Activated B cell treated with CpG ODN at 0.5 μM for 24 hours (primary cell): ENCODE data around the gene ADAM19. TPM values are rescaled to one million over a fixed set of nuclear protein-coding genes. Genes with fewer than 3 reads are reported as not detected.

ENCODE experiments used
- ATAC-seq: fragments of 200-7000 bp; cut with Tn5 transposase; one replicate; pipeline ENCODE4 v1.10.0; 2021; ENCODE audit warnings: low read depth, mild to moderate bottlenecking, moderate library complexity
- CTCF ChIA-PET: fragments of 350-600 bp; sonication (Branson Sonifier 250); formaldehyde crosslinking; loops from one replicate; lab custom pipeline; 2021; ENCODE audit warnings: antibody characterized with exemption; lab: Charles Lee
- POLR2A ChIA-PET: fragments of 350-600 bp; sonication (Branson Sonifier 250); formaldehyde crosslinking; loops from one replicate; lab custom pipeline; 2021; ENCODE audit warnings: antibody characterized with exemption; lab: Charles Lee
- DNase-seq: peaks from one replicate; pipeline ENCODE4 v3.0.0; 2022
- H3K27ac Mint-ChIP-seq: one replicate; pipeline ENCODE4 v1.8.0; 2020; ENCODE audit warnings: mixed read lengths
- H3K27me3 Mint-ChIP-seq: one replicate; pipeline ENCODE4 v1.8.0; 2021; ENCODE audit warnings: mixed read lengths
- H3K36me3 Mint-ChIP-seq: one replicate; pipeline ENCODE4 v1.8.0; 2021; ENCODE audit warnings: low read depth, mixed read lengths
- H3K4me1 Mint-ChIP-seq: one replicate; pipeline ENCODE4 v1.8.0; 2021; ENCODE audit warnings: mixed read lengths
- H3K4me3 Mint-ChIP-seq: one replicate; pipeline ENCODE4 v1.8.0; 2020; ENCODE audit warnings: mild to moderate bottlenecking, mixed read lengths
- H3K9me3 Mint-ChIP-seq: one replicate; pipeline ENCODE4 v1.8.0; 2020; ENCODE audit warnings: mixed read lengths
- intact Hi-C: fragments of 100-400 bp; cut with micrococcal nuclease; formaldehyde crosslinking; loops from one replicate; pipeline ENCODE4 v1.15.1; 2024
- total RNA-seq: library from RNA; stranded (reverse); gene quantifications from 2 replicates; pipeline ENCODE4 v1.2.3, GENCODE V29; 2022
- TF ChIP-seq, protein P1 (sequence below): fragments of 200-600 bp; IDR thresholded peaks from one replicate; pipeline ENCODE4 v1.8.0; 2022; ENCODE audit warnings: antibody characterized with exemption, mild to moderate bottlenecking

Gene ADAM19
- total RNA-seq, 1 donor from 2014 or later, result 136 TPM

DNA sequence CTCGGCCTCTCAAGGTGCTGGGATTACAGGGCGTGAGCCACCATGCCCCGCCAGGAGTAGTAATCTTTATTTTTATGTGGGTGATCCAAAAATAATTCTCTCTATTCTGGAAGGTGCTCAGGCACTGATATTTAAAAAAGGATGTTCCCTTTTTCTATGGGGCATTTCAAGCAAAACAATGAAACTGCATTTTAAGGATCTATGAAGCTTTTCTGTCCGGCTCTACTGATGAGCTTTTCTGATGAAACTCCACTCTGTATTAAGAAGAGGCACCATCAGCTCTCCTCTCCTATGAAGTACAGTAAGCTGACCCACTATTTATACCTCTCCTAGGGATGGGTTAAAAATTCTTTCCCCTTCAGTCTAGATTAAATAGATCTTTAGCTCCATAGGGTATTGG, 7.4 kb downstream of the ADAM19 start:
- no peaks in the 10 kb centered on the region for H3K27me3 Mint-ChIP-seq
- peak overlapping the region; percentile 74 for H3K27ac Mint-ChIP-seq

DNA sequence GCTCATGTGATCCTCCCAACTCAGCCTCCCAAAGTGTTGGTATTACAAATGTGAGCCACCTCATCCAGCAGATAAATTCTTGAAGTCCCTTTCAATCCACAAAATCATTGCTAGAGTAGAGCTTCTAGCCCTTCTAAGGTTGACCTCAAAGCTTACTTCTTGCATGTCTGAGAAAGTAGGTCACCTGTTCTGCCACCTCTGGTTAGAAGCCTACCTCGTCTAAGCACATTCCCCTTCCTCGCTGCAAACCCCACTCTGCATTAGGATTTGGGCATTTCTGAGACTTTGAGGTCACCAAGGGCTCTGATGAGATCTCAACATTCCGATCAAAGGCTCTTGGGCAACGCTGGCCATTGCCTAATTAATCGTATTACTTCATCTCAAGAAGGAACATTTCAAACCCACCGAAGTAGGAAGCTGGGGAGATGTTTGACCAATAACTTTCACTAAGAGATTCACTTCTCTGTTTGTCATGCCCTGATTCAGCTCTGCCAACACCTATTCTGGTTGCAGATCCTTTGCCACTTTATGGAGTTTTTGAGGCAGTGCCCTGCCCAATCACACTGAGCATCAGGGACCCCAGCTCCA, 8.6 kb downstream of the ADAM19 start:
- ATAC-seq, result no peak
- Mint-ChIP-seq H3K4me1 (peaks cover 92% of the 10 kb centered on the region), H3K9me3 (no peaks in the 10 kb centered on the region), H3K4me3 (peak overlapping the region; percentile 58), H3K36me3 (peaks cover 83% of the 10 kb centered on the region), H3K27ac (peak overlapping the region; percentile 85), H3K27me3 (no peaks in the 10 kb centered on the region)
- intact Hi-C loops, result no loop called here
- POLR2A ChIA-PET, result interaction anchor here (0.7 to 7.0 kb wide), 12 partner anchors 9 to 152 kb away, joined by 3 to 165 read pairs (median 5); partner anchors contain the start of gene SOX30
- TF ChIP-seq, protein P1, sequence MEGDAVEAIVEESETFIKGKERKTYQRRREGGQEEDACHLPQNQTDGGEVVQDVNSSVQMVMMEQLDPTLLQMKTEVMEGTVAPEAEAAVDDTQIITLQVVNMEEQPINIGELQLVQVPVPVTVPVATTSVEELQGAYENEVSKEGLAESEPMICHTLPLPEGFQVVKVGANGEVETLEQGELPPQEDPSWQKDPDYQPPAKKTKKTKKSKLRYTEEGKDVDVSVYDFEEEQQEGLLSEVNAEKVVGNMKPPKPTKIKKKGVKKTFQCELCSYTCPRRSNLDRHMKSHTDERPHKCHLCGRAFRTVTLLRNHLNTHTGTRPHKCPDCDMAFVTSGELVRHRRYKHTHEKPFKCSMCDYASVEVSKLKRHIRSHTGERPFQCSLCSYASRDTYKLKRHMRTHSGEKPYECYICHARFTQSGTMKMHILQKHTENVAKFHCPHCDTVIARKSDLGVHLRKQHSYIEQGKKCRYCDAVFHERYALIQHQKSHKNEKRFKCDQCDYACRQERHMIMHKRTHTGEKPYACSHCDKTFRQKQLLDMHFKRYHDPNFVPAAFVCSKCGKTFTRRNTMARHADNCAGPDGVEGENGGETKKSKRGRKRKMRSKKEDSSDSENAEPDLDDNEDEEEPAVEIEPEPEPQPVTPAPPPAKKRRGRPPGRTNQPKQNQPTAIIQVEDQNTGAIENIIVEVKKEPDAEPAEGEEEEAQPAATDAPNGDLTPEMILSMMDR, result no peak
- no peak for DNase-seq
- CTCF ChIA-PET, result interaction anchor here (0.9 to 1.8 kb wide), 10 partner anchors 9 to 176 kb away, joined by 3 to 11 read pairs (median 3); no protein-coding TSS in a partner anchor

More for the DNA sequence above, 7.4 kb downstream of the ADAM19 start:
- TF ChIP-seq, protein P1, result no peak
- DNase-seq (no peak), ATAC-seq (no peak)
- Mint-ChIP-seq H3K4me3 (no peak overlapping the region), H3K36me3 (peaks cover 71% of the 10 kb centered on the region), H3K4me1 (peaks cover 91% of the 10 kb centered on the region), H3K9me3 (no peaks in the 10 kb centered on the region)
- ChIA-PET CTCF (interaction anchor here (1.0 to 1.6 kb wide), 2 partner anchors 29 to 101 kb away, joined by 3 to 6 read pairs; no protein-coding TSS in a partner anchor), POLR2A (interaction anchor here (0.6 to 7.0 kb wide), 7 partner anchors 9 to 184 kb away, joined by 4 to 165 read pairs (median 7); no protein-coding TSS in a partner anchor)
- intact Hi-C loops, result no loop called here

DNA sequence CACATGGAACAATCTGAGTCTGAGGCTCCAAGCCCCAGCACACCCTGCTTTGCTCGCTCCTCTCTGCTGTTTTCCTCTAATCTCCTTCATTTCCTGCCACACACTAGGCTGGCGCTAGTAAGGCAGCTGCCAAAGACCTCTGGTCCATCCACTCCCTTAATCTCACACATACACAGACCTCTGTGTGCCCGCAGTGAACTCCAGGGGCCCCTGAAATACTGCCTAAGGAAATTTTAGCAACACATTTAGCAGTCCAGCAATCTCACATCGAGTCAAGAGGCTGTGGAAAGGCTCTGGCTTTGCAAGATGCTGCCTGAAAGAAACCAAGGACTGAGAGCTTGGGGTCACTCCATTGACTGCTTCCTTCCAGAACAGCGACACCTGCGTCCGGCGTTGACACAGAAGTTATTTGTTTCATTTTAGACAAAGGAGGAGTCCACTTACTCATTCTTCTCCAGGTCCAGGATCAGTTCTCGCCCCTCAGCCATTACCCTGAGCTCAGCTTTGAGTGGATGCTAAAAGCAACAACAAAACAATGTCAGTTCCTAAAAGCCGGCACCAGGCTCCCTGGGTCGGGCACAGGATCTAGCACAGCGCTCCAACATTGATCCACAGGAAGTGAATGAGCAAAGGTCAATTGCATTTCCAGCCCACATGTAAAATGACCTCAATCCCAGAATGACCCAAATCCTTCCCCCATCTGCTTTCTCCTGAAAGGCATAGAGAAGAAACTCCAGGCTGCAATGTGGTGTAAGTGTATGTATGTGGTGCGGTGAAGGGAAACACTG, 11.5 kb downstream of the ADAM19 start:
- TF ChIP-seq, protein P1, result no peak
- no peaks in the 10 kb centered on the region for H3K27me3 Mint-ChIP-seq
- intact Hi-C loops, result no loop called here
- POLR2A ChIA-PET, result no interaction called here
- DNase-seq (no peak), ATAC-seq (no peak)
- H3K4me3 Mint-ChIP-seq, result peak overlapping the region; percentile 19
- H3K9me3 Mint-ChIP-seq, result no peaks in the 10 kb centered on the region
- peak overlapping the region; percentile 47 for H3K27ac Mint-ChIP-seq
- CTCF ChIA-PET, result interaction anchor here (0.6 to 1.1 kb wide), 2 partner anchors 46 to 84 kb away, joined by 3 to 4 read pairs; no protein-coding TSS in a partner anchor
- H3K4me1 Mint-ChIP-seq, result peaks cover 91% of the 10 kb centered on the region
- H3K36me3 Mint-ChIP-seq, result peaks cover 85% of the 10 kb centered on the region

DNA sequence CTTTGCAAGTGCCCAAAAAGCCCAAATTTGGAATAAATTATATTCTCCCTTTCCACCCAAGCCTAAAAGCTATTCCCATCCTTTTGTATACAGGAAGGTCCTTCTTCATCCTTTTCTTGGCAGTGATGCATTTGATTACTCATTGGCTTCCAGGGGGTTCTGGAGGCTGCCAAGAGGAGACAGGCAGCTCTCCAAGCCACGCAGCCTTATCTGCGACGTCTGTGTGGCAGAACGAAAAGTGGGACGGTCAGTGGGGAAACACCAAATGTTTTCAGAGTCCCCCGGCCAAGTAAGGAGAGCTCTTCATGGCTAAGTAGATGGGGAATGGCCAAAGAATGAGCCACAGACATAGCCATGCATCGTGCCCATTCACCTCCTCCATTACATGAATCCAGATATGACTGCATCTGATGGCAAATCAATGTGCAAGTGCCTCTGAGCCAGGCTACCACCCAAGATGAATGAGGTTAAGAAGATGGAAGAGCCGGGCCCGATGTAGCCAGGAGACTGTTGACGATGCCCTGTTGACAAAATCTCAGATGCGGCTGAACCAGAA, 12.1 kb downstream of the ADAM19 start:
- DNase-seq, result no peak
- ATAC-seq, result no peak
- ChIA-PET CTCF (interaction anchor here (0.6 to 1.1 kb wide), 2 partner anchors 45 to 83 kb away, joined by 3 to 4 read pairs; no protein-coding TSS in a partner anchor), POLR2A (interaction anchor here (0.6 to 1.4 kb wide), 2 partner anchors 30 to 33 kb away, joined by 3 to 4 read pairs; no protein-coding TSS in a partner anchor)
- intact Hi-C loops, result no loop called here
- H3K27ac Mint-ChIP-seq, result peak overlapping the region; percentile 47
- no peaks in the 10 kb centered on the region for H3K9me3 Mint-ChIP-seq
- no peak overlapping the region for H3K4me3 Mint-ChIP-seq
- TF ChIP-seq, protein P1, result no peak
- peaks cover 87% of the 10 kb centered on the region for H3K36me3 Mint-ChIP-seq
- peaks cover 91% of the 10 kb centered on the region for H3K4me1 Mint-ChIP-seq
- no peaks in the 10 kb centered on the region for H3K27me3 Mint-ChIP-seq
